HG03045 (cell line): Measurements from ENCODE around the gene COL20A1.
"Not testable (repeated sequence)": the region's sequence is repeated elsewhere in the genome, so short reads cannot be mapped to it uniquely, and the experiment has no call there.

Source experiments
- ATAC-seq: cut with Tn5 transposase; IDR thresholded peaks from one replicate; pipeline ENCODE4 v1.9.1; 2021; ENCODE audit warnings: mild to moderate bottlenecking, moderate library complexity; ENCODE audit not compliant: unreplicated experiment

COL20A1 gene

DNA sequence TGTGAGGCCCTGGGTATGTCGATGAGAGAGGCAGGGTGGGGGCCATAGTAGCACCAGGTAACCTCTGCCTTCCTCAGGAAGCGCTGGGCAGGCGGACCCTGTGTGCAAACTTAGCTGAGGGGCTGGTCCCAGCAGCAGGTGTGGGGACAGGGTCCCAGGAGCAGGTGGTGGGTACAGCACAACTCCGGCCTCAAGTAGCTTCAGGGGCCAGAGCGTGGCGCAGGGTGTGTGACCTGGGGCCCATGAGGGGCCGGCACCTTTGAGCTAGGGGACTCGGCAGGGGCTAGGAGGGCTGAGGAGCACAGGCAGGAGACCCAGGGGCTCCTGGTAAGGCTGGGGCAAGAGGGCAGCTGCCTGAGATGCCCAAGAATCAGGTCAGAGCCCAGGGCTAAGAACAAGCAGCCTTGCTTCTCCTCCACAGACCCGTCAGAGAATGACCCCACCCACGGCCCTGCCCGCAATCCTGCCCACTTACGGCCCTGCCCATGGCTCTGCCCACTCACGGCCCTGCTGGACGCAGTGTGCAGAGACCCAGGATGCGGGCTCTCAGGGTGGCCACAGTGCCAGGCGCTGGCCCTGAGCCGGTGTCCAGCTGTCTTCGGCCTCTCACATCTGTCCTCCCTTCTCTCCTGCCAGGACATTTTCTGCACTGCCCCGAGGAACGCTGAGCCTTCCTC, 37.2 kb downstream of the COL20A1 start:
- no peak for ATAC-seq

DNA sequence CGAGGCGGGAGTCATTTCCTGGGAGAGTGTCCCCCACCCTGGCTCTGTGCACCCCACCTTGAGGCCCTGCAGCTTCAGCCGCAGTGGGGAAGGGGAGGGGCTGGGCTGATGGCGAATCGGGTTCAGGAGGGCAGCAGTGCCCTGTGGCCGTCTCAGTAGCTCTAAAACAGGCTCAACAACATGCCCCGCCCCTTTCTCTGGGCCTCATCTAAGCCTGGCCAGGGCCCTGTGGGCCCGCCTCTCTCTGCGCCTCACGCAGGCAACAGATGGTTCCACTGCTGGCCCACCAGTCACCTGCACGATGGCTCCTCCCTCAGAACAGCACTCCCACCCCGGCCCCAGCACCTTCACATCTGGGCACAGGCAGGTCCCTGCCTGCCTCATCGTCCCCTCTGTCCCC, 38.0 kb downstream of the COL20A1 start:
- ATAC-seq: no peak

DNA sequence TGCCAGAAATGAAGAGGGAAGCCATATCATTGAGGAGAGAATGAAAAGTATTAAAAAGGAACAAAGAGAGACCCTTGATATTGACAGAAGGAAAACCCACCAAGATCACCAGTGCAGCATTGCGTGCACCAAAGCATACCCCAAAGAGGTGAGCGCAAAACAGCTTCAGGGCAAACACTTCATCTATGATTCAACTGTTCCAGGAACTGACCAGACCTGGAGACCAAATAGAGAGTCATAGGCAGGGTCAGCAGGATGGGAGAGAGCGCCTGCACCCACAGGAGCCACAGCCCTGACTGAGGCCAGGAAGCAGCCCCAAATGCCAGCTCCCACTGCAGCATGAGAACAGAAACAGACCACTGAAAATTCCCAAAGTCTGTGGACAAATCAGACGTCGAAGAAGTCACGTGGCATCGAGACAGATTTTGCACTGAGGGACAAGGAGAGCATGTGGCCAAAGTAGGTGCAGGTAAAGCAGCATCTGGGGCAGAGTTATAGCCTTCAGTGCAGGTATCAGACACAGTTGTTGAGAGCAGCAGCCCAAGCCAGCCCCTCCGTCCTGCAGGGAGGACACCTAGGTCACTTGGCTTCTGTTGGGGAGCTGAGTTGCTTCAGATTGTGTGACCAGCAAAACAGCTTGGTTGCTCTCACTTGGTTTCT, 38.9 kb downstream of the COL20A1 start:
- ATAC-seq: no peak

DNA sequence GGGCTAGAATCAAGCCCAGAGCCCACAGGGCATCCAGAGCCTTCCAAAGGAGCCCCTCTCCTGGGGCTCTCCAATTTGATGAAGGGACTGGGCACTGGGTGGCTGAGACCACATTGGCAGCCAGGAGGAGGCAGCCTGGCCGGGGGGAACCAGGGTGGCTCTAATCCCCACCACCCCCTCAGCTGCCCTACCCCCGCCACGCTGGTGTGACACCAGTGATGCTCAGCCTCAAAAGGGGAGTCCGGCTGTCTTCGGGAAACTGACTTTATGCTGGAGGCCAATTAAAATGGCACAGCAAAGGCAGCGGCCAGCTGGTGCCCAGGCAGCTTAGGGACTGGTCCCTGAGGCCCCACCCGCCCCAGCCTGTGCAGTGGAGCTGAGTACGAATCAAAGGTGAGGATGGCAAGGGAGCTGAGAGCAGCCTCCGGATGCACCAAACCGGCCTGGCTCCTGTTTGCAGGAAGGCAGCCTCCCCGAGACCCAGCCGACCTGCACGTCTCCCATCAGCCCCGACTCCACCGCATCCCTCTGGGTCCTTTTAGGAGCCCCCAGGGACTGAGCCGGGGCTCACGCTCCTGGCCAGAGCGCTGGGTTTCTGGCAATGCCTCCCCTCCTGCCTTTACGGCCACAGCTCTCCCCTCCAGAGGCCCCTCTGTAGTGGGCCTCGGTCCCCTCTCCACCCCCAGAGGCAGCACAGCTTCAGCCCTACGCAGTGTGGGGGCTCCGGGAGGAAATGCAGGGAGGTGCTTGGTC, 39.7 kb downstream of the COL20A1 start:
- no peak for ATAC-seq

DNA sequence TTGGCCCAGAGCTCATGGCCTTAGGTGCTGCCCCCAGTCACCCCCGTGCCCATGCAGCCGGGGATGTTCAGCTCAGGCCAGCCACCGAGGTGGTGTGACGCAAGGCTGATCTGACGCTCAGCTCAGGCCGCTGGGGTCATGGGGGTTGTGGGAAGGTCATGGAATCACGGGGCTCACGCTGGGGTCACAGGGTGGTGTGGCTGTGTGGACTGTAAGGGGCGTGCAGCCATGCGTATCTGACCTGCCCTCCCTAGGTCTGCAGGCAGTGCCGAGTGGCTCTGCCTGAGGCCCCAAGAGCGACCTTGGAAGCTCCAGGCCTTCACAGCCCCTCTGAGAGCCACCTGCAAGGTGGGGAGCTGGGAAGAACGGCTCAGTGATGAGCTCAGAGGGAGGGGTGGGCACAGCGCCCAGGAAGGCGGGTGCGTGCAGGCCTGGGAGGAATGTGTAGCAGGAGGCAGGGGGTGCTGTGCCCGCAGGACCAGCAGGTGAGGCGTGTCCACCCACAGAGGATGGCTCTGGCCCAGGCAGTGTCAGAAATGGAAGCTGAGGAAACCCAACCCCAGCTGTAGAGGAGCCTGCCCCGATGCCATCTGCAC, 40.4 kb downstream of the COL20A1 start:
- ATAC-seq: no peak

DNA sequence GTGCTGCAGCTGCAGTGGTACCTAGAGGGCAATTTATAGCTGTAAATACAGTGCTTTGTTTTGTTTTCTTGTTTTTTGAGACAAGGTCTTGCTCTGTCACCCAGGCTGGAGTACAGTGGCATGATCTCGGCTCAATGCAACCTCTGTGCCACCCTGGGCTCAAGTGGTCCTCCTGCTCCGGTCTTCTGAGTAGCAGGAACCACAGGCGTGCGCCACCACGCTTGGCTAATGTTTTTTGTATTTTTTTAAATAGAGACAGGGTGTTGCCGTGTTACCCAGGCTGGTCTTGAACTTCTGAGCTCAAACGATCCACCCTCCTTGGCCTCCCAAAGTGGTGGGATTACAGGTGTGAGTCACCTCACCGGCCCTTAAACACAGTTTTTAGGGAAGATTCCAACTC, 41.4 kb downstream of the COL20A1 start:
- ATAC-seq: no peak

DNA sequence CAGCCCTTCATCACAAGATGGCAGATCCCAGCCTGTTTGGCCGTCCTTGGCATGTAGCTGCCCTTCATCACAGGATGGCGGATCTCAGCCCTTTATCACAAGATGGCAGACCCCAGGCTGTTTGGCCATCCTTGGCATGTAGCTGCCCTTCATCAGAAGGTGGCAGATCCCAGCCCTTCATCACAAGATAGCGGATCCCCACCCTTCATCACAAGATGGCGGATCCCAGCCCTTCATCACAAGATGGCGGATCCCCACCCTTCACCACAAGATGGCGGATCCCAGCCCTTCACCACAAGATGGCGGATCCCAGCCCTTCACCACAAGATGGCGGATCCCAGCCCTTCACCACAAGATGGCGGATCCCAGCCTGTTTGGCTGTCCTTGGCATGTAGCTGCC, 42.1 kb downstream of the COL20A1 start:
- ATAC-seq: not testable (repeated sequence)

DNA sequence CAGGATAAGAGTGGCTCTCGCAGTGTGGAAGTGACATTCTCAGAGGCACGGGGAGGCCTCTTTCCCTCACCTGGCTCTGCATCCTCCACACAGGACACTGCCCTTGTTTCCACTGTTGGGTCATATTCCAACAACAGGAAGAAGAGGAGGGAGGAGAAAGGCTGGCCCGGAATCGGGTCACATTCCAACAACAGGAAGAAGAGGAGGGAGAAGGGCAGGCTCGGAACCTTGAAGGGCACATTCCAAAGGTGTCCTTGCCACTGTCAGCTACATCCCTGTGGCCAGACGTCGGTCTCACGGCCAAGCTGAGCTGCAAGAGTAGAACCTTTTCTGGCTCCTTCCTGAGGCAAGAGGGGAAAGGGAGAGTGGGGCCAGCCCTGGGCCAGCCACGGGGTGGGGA, 42.7 kb downstream of the COL20A1 start:
- ATAC-seq: no peak

DNA sequence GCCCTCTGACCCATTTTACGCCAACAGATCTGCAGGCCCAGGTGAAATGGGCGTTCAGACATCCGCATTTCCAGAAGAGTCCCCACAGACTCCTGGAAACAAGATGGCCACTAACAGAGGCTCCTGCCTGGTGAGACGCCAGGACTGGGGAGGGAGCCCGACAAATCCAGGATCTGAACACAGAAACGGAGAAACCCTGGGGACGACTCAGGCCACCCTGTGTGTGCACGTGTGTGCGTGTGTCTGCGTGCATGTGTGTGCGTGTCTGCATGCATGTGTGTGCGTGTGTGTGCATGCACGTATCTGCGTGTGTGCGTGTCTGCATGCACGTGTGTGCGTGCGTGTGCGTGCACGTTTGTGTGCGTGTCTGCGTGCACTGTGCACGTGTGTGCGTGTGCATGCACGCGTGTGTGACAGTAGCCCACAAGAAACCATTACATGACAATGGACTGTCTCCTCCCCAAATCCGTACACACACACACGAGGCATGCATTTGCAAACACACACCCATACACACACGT, 43.3 kb downstream of the COL20A1 start:
- no peak for ATAC-seq

DNA sequence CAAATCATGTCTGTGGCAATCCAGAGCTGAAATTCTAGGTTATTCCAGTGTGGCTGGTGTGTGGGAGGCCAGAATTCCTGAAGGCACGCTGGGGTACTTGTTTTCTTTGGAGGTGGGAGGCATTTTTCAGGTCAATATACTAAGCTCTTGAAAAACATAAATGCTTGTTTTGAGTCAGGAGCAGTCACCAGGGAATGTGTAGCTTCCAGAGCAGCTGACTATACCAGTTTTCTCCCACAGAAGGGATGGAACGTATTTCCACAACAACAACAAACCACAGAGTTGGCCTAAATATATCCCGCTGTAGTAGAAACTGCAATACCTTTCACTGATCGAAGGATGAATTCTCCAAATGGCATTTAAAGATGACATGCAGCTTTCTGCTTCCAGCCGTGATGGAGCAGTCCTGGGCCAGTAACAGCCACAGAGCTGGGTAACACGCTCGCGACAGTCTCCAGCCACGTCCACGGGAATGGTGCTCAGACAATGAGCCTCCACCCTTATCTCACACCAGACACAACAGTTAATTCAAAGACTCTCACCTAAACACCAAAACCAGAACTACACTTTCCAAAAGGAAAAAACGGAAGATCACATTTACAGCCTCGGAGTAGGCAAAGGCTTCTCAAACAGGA, 44.9 kb downstream of the COL20A1 start:
- ATAC-seq: no peak

DNA sequence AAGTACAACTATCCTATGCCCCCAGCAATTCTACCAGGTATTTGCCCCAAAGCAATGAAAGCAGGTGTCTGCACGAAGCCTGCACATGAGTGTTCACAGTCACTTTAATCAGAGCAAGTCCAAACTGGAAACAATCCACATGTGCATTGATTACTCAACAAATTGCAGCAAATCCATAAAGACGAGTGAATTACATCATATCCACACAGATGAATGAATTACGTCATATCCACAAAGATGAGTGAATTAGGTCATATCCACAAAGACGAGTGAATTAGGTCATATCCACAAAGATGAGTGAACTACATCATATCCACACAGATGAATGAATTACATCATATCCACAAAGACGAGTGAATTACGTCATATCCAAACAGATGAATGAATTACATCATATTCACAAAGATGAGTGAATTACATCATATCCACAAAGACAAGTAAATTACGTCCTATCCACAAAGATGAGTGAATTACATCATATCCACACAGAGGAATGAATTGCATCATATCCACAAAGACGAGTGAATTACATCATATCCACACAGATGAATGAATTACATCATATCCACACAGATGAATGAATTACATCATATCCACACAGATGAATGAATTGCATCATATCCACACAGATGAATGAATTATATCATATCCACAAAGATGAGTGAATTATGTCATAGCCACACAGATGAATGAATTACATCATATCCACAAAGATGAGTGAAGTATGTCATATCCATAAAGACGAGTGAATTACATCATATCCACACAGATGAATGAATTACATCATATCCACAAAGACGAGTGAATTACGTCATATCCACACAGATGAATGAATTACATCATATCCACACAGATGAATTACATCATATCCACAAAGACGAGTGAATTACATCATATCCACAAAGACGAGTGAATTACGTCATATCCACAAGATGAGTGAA, 46.4 kb downstream of the COL20A1 start:
- not testable (repeated sequence) for ATAC-seq

DNA sequence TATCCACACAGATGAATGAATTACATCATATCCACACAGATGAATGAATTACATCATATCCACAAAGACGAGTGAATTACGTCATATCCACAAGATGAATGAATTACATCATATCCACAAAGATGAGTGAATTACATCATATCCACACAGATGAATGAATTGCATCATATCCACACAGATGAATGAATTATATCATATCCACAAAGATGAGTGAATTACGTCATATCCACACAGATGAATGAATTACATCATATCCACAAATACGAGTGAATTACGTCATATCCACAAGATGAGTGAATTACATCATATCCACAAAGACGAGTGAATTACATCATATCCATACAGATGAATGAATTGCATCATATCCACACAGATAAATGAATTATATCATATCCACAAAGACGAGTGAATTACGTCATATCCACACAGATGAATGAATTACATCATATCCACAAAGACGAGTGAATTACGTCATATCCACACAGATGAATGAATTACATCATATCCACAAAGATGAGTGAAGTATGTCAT, 47.2 kb downstream of the COL20A1 start:
- not testable (repeated sequence) for ATAC-seq

DNA sequence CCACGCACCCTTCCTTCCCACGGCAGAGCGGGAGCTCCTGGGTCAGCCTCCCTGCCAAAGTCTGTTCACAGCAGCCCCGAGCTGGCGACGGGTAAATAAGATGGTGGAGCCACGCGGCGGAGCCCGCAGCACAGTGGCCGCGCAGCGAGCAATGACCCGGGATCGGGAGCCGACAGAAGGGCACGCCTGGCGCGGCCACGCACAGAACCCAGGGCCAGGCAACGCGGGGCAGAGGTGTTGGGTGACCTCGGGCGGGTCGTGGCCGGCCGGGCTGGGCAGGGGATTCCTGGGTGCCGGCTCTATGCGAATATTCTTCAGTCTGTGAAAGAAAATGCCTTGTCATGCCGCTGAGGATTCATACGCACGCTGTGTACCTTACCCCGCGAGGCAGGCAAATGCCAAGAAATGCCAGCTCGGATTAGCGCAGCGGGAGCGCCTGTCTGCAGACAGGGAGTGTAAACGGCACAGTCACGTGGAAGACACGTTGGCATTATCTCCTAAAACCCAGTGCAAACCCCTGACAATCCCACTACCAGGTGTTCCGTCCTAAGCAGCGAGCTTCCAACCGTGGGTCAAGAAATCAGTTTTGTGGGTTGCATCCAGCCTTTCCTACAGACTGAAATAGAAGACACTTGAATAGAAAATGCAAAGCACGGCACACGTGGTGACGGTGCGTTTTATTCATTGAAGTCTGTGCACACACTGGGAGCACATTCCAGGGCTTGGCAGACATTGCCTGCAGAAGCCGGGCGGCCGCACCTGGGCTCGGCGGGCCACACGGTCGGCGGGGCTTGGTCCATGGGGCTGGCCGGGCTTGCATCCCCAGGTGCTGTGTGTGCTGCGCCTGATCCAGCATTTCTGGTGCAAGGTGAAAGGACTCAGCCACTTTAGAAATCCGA, 49.8 kb downstream of the COL20A1 start:
- ATAC-seq: no peak

DNA sequence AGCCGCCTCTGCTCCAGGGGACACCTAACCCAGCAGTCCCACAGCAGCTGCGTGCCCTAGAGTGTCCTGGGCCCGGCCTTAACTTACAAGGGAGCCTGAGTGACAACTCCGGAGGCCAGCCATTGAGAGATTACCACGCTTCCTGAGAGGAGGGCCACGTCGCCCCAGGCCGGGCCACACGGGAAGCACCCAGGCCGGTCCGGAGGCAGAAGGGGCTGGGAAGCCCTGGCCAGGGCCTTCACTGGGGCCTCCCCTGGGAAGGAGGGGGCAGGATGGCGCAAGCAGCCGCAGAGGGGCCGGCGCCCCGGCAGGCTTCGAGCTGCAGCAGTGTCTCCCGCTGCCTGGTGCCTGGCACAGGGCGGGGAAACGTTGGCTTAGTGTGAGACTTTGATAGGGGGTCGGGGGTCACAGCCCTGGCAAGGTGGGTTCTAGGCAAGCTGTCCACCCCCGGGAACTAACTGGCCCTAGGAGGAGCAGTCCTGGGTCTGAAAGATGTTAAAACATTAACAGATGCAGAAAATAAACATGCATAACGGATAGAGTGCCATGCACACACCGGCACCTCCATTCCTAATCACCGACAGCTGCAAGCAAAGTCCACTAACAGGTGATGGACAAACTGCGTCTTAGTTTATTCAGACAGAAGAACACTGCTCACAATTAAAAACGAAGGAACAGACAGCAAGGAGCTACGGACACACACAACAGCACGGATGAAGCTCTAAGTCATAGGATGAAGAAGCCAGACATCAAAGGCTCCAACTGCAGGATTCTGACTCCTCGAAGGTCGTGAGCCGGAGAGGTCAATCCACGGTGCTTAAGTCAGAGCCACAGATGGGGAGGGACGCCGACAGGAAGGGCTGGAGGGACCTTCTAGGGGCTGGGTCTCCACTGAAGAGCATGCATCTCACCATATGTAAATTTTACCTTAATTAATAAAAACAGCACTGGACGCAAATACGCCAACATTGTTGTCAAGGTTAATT, 50.8 kb downstream of the COL20A1 start:
- no peak for ATAC-seq

DNA sequence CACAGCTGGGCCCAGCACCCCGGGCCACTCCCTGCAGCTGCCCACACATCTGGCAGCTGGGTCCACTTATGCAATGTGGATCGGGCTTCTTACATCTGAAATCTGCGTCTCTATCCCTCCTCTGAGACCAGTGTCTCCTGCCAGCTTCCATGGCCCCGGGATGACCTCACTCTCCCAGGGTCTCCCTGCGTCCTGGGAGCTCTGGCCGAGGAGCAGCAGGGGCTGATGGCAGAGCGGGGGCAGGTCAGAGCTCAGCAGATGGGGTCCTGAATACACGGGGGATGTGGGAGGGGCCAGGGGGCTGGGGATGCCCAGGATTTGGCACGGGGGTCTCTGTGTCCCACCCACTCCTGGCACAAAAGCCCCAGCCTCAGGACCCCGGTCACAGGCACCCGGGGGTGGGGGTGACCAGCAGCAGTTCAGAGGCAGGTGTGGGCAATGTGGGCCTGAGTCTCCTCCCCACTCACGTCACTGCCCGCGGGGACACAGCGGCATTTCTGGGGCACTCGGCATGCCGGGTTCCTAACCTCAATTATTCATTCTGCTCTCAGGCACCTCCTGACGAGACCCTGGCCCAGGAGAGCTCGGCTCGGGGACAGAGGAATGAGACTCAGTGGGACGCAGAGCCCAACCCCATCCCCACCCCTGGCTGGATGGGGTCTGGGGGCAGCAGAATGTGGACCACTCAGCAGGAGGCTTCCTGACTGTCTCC, 51.8 kb downstream of the COL20A1 start:
- no peak for ATAC-seq

DNA sequence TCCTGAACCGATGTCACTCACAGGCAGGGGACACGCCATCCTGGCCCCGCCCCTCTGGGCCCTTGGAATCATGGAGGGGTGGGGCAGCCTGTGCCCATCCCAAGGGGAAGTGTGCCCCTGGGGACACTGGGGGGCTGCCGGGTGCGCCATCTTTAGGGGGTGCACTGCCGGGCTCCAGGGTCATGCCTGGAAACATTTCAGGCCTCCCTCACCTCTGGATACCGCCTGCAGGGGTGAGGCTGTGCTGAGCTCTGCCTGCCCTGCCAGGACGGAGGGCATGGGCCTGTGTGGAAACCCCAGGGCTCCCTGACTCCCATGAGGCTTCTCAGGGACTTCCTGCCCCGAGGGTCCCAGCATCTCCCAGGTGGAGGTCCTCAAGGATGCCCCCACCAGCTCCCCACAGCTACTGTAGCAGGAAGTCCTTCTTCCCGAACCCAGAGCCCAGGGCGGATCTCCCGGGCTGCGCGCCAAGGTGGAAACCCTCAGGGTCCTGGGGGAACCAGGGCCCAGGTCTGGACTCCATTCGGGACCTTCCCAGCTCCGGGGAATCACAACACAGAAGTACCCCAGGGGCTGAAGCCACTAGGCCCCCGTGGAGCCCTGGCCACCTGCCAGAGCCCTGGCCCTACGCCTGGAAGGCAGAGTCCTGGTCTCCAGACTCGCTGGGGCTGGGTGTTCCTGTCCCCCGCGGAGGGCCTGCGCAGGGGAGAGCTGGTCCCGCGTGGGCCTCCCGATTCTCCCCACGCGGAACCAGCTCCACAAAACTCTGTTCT, 52.5 kb downstream of the COL20A1 start:
- no peak for ATAC-seq
